GM18526 (cell line): ENCODE data around the gene NTM.

Experiments used
- POLR2A ChIP-seq: IDR thresholded peaks from 3 replicates; pipeline ENCODE4 v1.6.1; 2011; ENCODE audit not compliant: insufficient read length; ENCODE audit errors: extremely low read depth

The NTM gene

DNA sequence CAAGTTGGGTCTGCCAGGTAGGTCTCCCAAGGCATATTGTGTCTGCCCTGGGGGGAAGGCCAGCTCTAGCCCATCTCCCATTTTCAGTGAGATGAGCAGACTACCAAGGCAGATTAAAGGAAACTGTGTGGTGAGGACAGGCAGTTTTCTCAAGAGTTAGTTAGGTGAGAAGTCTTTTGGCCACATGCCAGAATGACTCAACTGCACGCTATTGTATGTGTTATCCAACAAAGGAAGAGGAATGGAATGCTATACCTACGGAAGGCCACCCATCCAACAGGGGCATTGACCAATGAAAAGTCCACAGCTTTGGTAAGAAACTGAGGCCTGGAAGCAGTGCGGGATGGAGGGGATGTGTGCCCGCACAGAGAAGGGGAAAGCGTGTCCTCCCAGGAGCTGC lies 941.7 kb downstream of the NTM start:
- TF ChIP-seq POLR2A, result no peak

DNA sequence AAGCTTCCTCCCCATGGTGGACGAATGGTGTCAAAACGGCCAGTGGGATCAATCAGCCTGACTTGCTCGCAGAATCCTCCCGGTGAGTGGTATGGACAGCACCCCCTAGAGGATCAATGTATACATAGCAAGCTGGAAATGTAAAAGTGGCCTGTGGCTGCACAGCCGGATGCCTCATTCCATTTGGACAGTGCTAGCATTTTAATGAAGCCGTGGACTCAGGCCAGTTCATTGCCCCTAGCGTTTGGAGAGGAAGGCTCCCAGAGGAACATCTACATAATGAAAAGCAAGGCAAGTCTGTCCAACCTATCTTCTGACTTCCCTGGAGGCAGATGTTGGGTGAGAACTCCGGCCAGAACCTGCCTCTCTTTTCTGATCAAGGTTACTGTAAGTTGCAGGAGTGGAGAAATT lies 942.3 kb downstream of the NTM start:
- no peak for TF ChIP-seq POLR2A

DNA sequence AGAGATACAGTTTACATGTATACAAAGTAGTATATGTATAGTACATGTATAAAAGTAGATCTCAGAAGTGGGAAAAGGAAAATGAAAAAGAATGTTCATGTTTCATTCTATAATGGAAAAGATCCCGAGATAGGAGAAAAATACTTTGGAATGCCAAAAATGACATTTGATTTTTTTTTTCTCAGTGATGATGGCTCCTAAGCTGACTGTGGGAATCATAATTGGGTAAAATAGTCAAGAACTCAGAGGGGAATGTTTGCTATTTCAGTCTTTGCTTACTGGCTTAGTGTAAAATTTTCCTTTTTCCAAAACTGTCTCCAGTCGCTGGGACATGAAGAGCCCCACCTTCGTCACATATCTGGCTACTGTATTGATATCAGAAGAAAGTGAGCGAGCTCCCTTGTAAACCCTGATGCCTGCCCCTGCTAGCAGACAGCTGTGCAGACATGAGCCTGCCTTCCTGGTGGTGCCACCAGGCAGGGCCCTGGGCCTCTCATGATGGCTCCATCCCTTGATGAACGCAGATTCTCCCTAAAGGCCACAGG lies 944.6 kb downstream of the NTM start:
- no peak for TF ChIP-seq POLR2A

DNA sequence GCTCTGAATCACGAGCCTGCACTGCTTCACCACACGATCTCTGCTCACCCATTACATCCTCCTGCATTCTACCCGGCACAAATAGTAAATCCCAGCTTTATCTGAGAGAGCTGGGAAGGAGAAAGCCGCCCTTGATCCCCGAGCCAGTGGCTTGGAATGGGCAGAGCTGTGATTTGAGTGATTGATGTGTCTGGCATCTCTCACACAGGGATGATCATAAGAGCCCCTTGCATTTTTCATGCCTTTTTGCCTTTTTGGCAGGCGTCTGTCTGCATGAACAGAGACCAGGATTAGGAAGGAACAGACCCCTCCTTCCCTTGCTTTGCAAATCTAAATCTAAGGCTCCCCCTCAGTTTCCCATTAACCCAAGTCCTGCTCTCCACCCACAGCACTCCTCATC lies 945.3 kb downstream of the NTM start:
- no peak for TF ChIP-seq POLR2A

DNA sequence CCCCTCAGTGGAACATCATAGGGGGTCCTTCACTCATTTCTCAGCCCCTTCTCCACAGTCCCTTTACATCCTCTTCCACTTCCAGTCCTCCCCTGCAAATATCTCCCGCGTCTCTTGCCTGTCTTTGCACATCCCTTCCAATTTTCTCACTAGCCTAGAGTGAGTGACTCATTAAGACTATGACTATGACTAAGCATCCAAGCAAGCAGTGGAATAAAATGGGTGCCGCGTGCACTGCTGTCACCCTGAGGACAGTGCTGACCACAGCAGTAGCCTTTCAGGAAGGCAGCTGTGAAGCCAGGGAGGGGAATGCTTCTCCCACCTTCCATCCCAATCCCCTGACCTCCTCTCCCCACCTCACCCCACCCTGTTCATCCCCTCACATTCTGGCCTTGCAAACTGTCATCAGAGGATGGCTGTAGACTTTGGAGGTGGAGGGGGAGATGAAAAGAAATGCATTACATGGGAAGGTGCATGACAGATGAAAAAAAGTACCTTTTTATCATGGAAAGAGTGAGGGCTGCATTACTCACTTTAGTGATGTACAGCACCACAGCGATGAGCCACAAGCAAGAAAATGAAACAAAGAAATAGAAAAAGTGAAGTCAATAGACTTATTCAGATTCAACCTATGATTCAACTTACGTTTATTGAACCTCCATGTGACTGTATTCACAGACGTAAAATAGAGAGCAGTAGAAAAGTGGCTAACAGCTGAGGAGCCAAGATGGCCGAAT lies 948.2 kb downstream of the NTM start:
- TF ChIP-seq POLR2A, result no peak

DNA sequence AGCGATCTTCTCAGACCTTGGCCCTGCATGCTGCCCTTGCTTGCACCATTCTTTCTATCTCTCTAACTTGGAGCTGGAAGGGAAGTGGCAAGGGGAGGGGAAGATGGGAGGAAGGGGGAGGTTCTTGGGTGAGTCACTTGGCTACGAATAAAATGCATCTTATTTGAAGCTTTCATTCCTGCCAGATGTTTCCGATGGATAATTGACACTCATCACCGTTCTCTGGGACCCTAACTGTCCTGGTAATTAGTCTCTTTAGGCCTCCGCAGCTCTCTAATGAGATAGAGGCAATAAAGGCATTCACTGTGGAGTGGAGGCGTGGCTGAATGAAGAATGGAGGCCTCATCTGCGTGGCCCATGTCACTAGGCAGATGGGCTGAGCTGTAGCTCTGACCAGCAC lies 960.1 kb downstream of the NTM start:
- no peak for TF ChIP-seq POLR2A

DNA sequence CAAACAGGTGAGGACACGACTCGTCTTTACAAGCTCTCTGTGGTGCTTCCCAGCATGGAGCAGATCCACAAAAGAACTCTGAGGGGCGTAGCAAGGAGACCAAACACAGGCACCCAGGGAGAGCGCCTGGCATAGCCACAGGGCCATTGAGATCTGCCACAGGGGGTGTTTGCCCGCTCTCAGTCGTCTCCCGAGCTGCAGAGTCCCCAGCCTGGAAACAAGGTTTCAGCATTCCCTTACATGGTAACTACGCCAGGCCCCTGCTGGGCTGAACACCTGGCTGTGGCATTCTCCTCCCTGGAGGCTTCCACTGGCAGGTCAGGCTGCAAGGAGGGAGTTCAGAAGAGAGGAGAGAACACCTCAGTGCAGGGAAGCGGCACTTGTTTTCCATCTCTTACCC lies 962.1 kb downstream of the NTM start:
- TF ChIP-seq POLR2A, result no peak

DNA sequence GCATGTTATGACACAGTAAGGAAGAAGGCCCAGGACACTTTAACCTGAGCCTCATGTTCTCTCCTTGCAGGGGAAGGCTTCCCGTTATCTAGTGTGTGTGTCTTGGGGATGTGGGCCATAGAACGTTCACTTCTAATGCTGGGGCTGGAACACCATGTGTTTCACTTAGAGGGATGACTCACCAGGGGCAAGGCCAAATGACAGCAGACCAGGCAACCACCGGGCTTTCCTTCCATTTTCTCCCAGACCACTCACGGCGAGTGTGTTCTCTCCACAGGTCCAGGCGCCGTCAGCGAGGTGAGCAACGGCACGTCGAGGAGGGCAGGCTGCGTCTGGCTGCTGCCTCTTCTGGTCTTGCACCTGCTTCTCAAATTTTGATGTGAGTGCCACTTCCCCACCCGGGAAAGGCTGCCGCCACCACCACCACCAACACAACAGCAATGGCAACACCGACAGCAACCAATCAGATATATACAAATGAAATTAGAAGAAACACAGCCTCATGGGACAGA lies 964.4 kb downstream of the NTM start:
- TF ChIP-seq POLR2A, result no peak

DNA sequence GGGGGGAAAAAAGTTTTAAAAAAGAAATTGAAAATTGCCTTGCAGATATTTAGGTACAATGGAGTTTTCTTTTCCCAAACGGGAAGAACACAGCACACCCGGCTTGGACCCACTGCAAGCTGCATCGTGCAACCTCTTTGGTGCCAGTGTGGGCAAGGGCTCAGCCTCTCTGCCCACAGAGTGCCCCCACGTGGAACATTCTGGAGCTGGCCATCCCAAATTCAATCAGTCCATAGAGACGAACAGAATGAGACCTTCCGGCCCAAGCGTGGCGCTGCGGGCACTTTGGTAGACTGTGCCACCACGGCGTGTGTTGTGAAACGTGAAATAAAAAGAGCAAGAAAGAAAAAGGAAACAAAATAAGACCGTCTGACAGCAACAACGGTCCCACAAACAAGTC lies 964.9 kb downstream of the NTM start:
- TF ChIP-seq POLR2A, result no peak

DNA sequence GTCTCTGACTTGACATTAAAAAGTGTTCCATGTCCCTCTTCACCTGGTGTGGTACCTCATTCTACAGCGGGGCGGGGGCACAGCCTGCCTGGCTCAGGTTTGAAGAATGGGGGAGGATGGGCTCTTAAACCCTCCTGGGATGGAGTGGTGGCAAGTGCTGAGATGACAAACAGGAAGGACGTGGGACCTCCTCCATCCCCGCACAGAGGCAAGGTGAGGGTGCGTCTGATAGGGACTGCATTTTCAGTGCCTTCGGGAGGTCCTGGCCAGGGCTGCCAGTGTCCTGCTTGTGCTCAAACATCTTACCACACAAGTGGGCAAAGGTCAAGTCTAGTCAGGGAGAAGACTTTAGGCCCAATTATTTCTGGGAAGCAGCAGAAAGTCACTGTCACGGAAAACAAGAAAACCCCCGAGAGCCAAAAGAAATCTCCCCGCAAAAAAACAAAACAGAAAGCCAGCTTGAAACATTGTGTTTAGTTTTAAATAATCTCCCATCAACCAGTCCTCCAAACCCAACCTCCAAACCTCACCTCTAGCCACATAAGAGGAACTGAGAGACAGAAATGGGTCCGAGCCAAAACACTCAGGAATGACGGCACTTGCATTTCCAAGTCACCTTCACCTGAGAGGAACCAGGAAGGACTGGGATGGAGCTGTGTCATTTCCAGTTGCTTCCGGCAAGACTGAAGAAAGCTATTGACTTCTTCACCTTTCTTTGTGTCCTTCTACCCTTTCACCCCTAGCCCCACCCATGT lies 966.5 kb downstream of the NTM start:
- TF ChIP-seq POLR2A, result no peak

DNA sequence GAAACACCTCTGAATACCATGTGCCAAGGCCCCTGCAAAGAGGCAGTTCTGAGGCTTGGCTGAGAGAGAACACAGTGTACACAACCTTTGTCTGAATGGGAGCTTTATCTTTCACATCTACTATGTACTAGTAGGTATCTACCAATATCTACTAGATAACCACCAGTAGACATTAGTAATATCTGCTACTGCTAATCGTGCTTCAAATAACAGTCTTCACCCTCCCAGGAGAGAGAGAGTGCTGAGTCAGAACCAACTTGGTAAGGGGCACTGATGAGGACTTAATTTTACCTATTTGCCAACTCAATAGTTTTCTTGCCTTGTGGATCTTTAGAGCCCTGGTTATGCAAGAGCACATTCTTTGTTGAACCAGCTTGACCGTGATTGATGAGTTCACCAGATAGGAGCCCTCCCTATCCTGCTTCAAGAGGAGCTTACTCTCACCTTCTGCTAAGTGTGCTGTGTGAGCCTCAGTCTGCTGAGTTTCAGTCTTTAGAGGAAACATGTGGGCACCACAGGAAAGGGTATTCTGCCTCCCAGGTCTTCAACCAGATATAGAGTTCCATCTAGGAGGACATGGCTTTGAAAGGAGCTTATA lies 967.5 kb downstream of the NTM start:
- no peak for TF ChIP-seq POLR2A

DNA sequence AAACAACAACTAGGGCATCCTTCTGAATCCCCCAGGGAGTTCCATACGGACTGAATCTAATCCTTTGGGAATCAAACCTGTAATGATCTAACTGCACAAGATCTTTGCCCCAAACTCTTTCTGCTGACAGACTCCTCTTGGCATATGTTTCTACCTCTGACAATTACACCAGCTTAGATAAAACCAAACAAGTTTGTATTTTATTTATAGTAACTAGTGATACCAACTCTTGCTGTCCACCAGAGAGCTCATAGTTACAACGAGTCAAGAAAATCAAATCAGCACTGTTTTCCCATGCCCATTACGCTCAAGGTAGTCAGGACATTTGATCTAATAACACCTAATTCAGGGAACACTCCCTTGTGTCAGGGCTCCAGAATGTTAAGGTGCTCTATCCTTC lies 972.0 kb downstream of the NTM start:
- no peak for TF ChIP-seq POLR2A

DNA sequence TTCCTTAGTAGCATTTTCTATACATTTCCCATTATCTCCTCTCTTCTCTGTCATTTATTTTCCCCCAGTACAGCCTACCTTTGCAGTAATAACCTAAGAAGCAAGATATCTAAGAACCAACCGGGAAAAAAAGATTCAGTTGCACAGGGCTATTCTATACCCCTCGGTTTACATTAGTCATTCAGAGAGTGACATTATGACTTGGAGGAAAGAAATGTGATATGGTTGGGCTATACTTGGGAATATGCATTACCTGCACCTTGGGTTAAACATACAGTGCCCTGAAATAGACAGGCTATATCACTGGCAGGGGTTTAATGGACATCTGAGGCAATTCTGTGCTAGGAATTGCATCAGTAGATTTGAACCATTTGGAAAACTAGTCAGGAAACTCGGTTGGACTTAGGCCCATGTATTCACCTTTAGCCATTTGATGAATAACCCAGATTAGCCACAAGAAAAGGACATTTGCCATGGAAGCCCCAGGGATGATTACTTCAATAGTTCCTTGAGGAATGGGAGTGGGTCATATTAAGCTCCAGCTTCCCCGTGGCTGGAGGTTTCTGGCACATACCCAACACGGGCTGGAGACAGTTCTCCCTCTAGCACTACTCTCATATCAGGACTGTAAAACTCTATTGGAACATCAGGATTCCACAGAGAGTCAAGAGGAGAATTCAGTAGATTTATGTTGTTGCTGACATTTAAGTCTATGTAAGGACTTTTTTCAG lies 973.2 kb downstream of the NTM start:
- no peak for TF ChIP-seq POLR2A

DNA sequence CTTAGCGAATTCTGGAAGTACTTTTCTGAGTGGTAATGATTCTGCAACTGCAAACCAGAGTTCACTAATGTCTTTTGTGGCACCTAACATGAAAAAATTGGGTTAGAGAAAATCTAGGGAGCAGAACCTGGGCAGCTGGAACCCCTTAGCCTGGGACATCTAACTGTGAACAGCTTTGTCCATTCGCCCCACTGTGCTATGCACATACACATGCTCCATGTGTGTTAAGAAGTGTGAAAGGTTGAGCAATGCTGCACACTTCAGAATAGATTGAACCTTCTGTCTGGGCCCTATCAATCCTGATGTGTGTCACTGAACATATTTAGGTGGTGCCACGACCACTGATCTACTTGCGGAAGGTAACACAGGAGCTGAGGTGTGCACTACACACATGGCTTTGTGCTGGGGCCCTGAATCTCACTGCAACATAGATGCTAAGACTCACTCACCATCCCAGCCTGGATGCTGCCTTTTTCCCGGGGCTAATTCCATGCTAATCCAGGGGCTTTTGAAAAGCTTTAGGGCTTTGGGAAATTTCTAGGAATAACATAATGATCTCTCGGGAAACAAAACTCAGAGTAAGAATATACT lies 976.2 kb downstream of the NTM start:
- no peak for TF ChIP-seq POLR2A

DNA sequence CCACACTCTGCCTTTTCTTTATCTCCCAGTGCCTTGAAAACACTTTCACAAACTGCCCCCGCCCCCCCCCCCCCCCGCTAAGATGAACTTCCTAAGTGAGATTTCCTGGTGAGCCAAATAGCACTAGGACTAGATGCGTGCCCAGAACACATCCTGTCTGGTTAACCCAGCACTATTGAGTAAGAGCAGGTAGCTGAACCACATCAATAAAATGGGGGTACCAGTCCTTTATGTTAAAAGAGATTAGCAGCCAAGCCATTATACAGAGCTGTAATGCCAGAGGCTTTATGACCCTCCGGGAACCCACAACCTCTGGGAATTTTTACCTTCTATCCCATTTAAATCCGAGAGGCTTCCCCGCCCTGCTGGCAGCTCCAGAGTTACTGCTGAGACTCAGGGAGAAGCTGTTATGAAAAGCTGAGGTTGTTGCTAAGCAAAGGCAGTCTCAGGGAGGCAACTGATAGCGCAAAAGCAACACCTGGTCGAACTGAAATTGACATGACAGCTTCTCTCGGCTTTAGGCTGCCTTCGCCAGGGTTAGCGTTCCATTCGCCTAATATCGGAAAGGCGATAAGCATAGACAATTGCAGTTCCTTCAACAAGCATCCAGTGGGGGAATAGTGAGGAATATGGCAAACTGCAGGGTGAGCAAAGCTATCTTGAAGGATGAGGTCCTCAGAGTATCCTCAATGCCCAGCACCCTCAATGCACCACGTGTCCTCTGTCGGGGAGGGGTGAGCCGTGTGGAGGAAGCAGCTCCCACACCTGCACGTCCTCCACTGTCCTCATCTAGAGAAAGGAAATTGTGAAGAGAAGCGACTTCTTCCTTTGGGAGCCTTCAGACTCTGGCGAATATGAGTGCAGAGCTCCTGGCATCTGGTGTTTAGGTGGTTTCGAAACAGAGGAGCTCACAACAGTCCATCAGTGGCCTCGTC lies 977.0 kb downstream of the NTM start:
- no peak for TF ChIP-seq POLR2A
